ENCODE results near the gene CIRBP.

DNA sequence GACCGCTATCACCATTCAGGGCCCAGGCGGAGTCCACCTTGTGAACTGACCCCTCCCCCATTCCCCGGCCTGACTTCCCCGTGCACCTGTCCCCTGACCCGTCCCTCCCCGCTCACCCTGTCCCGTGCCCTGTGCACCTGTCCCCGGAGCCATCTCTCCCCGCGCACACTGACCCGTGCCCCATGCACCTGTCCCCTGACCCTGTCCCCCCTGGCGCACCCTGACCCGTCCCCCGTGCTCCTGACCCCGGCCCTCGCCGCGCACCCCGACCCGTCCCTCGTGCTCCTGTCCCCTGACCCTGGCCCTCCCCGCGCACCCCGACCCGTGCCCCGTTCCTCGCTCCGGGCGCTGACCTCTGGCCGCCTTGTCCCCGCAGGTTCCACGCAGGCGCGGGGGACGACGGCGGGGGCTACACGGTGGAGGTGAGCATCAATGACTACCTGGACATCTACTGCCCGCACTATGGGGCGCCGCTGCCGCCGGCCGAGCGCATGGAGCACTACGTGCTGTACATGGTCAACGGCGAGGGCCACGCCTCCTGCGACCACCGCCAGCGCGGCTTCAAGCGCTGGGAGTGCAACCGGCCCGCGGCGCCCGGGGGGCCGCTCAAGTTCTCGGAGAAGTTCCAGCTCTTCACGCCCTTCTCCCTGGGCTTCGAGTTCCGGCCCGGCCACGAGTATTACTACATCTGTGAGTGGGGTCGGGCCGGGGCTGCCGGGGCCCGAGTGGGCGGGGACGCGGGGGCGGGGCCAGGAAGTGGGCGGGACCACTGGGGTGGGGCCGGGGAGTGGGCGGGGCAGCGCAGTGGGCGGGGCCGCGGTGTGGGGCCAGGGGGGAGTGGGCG is 26.3 kb downstream of the CIRBP start:
- TF ChIP-seq, protein P1, sequence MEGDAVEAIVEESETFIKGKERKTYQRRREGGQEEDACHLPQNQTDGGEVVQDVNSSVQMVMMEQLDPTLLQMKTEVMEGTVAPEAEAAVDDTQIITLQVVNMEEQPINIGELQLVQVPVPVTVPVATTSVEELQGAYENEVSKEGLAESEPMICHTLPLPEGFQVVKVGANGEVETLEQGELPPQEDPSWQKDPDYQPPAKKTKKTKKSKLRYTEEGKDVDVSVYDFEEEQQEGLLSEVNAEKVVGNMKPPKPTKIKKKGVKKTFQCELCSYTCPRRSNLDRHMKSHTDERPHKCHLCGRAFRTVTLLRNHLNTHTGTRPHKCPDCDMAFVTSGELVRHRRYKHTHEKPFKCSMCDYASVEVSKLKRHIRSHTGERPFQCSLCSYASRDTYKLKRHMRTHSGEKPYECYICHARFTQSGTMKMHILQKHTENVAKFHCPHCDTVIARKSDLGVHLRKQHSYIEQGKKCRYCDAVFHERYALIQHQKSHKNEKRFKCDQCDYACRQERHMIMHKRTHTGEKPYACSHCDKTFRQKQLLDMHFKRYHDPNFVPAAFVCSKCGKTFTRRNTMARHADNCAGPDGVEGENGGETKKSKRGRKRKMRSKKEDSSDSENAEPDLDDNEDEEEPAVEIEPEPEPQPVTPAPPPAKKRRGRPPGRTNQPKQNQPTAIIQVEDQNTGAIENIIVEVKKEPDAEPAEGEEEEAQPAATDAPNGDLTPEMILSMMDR (conservative IDR thresholded peaks at IDR 0.05; ENCODE audit: low read depth, low read length) = no peak
- no peak for TF ChIP-seq EZH2 (IDR thresholded peaks at IDR 0.05; ENCODE audit: borderline replicate concordance, low read depth, low read length, poor library complexity, severe bottlenecking)

All from A673 (cell line).